ENCODE measurements around the gene TTC39C.

The TTC39C gene

GRCh38 chr18:23992089-23992940 is 22.2 kb upstream of the TTC39C start:
- no peak for DNase-seq

- DNase-seq = no peak
Measured at GRCh38 chr18:23992941-23993280, 21.6 kb upstream of the TTC39C start.

- peak; percentile 90 for DNase-seq
Measured at GRCh38 chr18:23994361-23994902, 20.1 kb upstream of the TTC39C start.

GRCh38 chr18:23995180-23995579 is 19.4 kb upstream of the TTC39C start:
- no peak for DNase-seq

- DNase-seq = no peak
Measured at GRCh38 chr18:23998018-23998417, 16.5 kb upstream of the TTC39C start.

GRCh38 chr18:23998820-23999219 is 15.7 kb upstream of the TTC39C start:
- DNase-seq = peak; percentile 99

- no peak for DNase-seq
Measured at GRCh38 chr18:24000613-24001490, 13.7 kb upstream of the TTC39C start.

GRCh38 chr18:24002479-24002878 is 12.1 kb upstream of the TTC39C start:
- DNase-seq = no peak

GRCh38 chr18:24003288-24003687 is 11.3 kb upstream of the TTC39C start:
- no peak for DNase-seq

- DNase-seq = no peak
Measured at GRCh38 chr18:24003903-24004640, 10.5 kb upstream of the TTC39C start.

GRCh38 chr18:24006712-24007313 is 7.7 kb upstream of the TTC39C start:
- no peak for DNase-seq

- no peak for DNase-seq
Measured at GRCh38 chr18:24009246-24009645, 5.3 kb upstream of the TTC39C start.

GRCh38 chr18:24009651-24010333 is 4.8 kb upstream of the TTC39C start:
- no peak for DNase-seq

- no peak for DNase-seq
Measured at GRCh38 chr18:24010673-24011072, 3.9 kb upstream of the TTC39C start.

- DNase-seq = no peak
Measured at GRCh38 chr18:24011123-24011917, 3.2 kb upstream of the TTC39C start.

- no peak for DNase-seq
Measured at GRCh38 chr18:24013051-24013450, 1.5 kb upstream of the TTC39C start.

- DNase-seq = no peak
Measured at GRCh38 chr18:24014986-24015638, 558 bp downstream of the TTC39C start.

- no peak for DNase-seq
Measured at GRCh38 chr18:24015639-24016631, 1.4 kb downstream of the TTC39C start.

- no peak for DNase-seq
Measured at GRCh38 chr18:24016643-24017042, 2.1 kb downstream of the TTC39C start.
